ENCODE results near the gene CDC14B.

The CDC14B gene

GRCh38 chr9:96626912-96627311, 7.3 kb upstream of the CDC14B start:
- DNase-seq (ENCODE audit: low spot score) = no peak
- peak overlapping the region; percentile 59 for H3K27ac ChIP-seq (ENCODE audit: poor library complexity, severe bottlenecking)
- no peak overlapping the region for H3K4me3 ChIP-seq (ENCODE audit: severe bottlenecking)

DNA sequence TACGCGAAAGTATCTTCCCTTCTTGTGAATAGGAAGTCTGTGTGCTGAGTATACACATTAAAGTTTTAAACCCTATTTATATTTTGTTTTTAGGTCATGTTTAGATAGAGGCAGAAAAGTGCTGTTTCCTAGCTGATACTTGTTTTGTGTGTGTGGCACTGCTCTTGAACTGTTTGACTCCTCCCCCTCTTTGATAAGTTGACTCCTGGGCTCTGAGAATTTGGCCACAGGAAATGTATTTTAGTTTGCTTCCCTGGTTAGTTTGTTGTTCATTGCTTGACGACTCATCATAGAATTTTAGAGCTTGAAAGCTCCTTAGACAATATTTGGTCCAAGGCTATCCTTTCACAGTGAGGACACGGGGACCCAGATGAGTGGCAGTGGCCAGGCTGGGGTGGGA, 2.0 kb upstream of the CDC14B start:
- Histone ChIP-seq H3K27ac (ENCODE audit: poor library complexity, severe bottlenecking) (no peak overlapping the region), H3K4me3 (ENCODE audit: severe bottlenecking) (no peak overlapping the region), H3K4me1 (ENCODE audit: insufficient read depth, poor library complexity, severe bottlenecking) (no peaks in the 10 kb centered on the region), H3K36me3 (ENCODE audit: low read depth) (no peaks in the 10 kb centered on the region), H3K27me3 (ENCODE audit: insufficient read depth, poor library complexity, severe bottlenecking) (no peaks in the 10 kb centered on the region), H3K9me3 (ENCODE audit: severe bottlenecking) (no peaks in the 10 kb centered on the region)
- TF ChIP-seq, protein P1, sequence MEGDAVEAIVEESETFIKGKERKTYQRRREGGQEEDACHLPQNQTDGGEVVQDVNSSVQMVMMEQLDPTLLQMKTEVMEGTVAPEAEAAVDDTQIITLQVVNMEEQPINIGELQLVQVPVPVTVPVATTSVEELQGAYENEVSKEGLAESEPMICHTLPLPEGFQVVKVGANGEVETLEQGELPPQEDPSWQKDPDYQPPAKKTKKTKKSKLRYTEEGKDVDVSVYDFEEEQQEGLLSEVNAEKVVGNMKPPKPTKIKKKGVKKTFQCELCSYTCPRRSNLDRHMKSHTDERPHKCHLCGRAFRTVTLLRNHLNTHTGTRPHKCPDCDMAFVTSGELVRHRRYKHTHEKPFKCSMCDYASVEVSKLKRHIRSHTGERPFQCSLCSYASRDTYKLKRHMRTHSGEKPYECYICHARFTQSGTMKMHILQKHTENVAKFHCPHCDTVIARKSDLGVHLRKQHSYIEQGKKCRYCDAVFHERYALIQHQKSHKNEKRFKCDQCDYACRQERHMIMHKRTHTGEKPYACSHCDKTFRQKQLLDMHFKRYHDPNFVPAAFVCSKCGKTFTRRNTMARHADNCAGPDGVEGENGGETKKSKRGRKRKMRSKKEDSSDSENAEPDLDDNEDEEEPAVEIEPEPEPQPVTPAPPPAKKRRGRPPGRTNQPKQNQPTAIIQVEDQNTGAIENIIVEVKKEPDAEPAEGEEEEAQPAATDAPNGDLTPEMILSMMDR (IDR thresholded peaks at IDR 0.05; ENCODE audit: poor library complexity, severe bottlenecking) = no peak
- no peak for DNase-seq (ENCODE audit: low spot score)
- no peak for ATAC-seq (ENCODE audit: low read depth)

More at GRCh38 chr9:96626912-96627311, 7.3 kb upstream of the CDC14B start:
- peak; percentile 46; the same call in 1 of the 3 replicates for ATAC-seq (ENCODE audit: low read depth)
- H3K36me3 ChIP-seq (ENCODE audit: low read depth) = no peaks in the 10 kb centered on the region
- no peaks in the 10 kb centered on the region for H3K9me3 ChIP-seq (ENCODE audit: severe bottlenecking)
- TF ChIP-seq, protein P1 (IDR thresholded peaks at IDR 0.05; ENCODE audit: poor library complexity, severe bottlenecking) = no peak
- H3K27me3 ChIP-seq (ENCODE audit: insufficient read depth, poor library complexity, severe bottlenecking) = no peaks in the 10 kb centered on the region
- H3K4me1 ChIP-seq (ENCODE audit: insufficient read depth, poor library complexity, severe bottlenecking) = peaks cover 11% of the 10 kb centered on the region

- no peak for DNase-seq (ENCODE audit: low spot score)
- no peak overlapping the region for H3K4me3 ChIP-seq (ENCODE audit: severe bottlenecking)
- no peak for ATAC-seq (ENCODE audit: low read depth)
- H3K27ac ChIP-seq (ENCODE audit: poor library complexity, severe bottlenecking) = no peak overlapping the region
- H3K9me3 ChIP-seq (ENCODE audit: severe bottlenecking) = no peaks in the 10 kb centered on the region
- H3K4me1 ChIP-seq (ENCODE audit: insufficient read depth, poor library complexity, severe bottlenecking) = no peaks in the 10 kb centered on the region
- H3K36me3 ChIP-seq (ENCODE audit: low read depth) = no peaks in the 10 kb centered on the region
- H3K27me3 ChIP-seq (ENCODE audit: insufficient read depth, poor library complexity, severe bottlenecking) = no peaks in the 10 kb centered on the region
- TF ChIP-seq, protein P1 (IDR thresholded peaks at IDR 0.05; ENCODE audit: poor library complexity, severe bottlenecking) = no peak
Measured at GRCh38 chr9:96620832-96621269, 1.2 kb upstream of the CDC14B start.

DNA sequence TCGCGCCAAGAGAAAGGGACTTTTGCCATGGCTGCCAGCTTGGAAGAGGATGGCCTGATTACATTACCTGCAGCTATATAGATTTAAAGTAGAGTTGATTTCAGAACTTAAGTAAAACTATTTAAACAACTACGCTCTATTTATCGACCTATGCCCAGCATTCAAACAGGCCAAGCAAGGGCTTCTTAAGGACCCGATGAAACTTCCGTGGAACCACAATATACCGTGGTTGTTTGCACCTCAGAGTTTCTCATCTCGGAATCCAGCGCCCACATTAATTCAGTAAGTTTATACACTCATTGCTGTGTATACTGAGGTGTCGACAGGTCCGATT, 505 bp upstream of the CDC14B start:
- Histone ChIP-seq H3K27me3 (ENCODE audit: insufficient read depth, poor library complexity, severe bottlenecking) (no peaks in the 10 kb centered on the region), H3K4me3 (ENCODE audit: severe bottlenecking) (peak overlapping the region; percentile 97), H3K27ac (ENCODE audit: poor library complexity, severe bottlenecking) (peak overlapping the region; percentile 19), H3K9me3 (ENCODE audit: severe bottlenecking) (no peaks in the 10 kb centered on the region), H3K36me3 (ENCODE audit: low read depth) (no peaks in the 10 kb centered on the region), H3K4me1 (ENCODE audit: insufficient read depth, poor library complexity, severe bottlenecking) (no peaks in the 10 kb centered on the region)
- no peak for DNase-seq (ENCODE audit: low spot score)
- ATAC-seq (ENCODE audit: low read depth) = no peak
- TF ChIP-seq, protein P1 (IDR thresholded peaks at IDR 0.05; ENCODE audit: poor library complexity, severe bottlenecking) = no peak

DNA sequence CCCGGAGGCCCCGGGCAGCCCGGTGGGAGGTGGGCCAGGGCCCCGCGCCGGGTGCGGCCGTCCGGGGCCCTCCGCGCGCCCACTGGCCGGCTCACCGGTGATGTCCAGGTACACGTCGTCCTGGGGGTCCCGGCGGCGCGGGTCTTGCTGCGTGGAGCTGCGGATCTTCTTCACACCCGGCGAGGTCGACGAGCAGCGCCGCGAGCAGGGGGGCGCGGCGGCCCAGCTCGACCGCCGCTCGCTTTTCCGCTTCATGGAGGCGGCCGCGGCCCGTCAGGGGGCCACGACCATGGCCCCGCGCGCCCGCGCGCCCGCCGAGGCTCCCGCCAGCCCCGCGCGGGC, 548 bp downstream of the CDC14B start:
- no peaks in the 10 kb centered on the region for H3K9me3 ChIP-seq (ENCODE audit: severe bottlenecking)
- H3K4me1 ChIP-seq (ENCODE audit: insufficient read depth, poor library complexity, severe bottlenecking) = no peaks in the 10 kb centered on the region
- no peaks in the 10 kb centered on the region for H3K27me3 ChIP-seq (ENCODE audit: insufficient read depth, poor library complexity, severe bottlenecking)
- peak overlapping the region; percentile 19 for H3K27ac ChIP-seq (ENCODE audit: poor library complexity, severe bottlenecking)
- H3K36me3 ChIP-seq (ENCODE audit: low read depth) = no peaks in the 10 kb centered on the region
- TF ChIP-seq, protein P1 (IDR thresholded peaks at IDR 0.05; ENCODE audit: poor library complexity, severe bottlenecking) = no peak
- DNase-seq (ENCODE audit: low spot score) = no peak
- peak overlapping the region; percentile 97 for H3K4me3 ChIP-seq (ENCODE audit: severe bottlenecking)
- ATAC-seq (ENCODE audit: low read depth) = peak; percentile 3; the same call in 1 of the 3 replicates
